Activated CD8-positive, alpha-beta memory T cell treated with anti-CD3 and anti-CD28 coated beads, Interleukin-2, amount 50 U/mL, for 1 hour (primary cell): ENCODE measurements around the gene OCEL1.

Experiments used
- DNase-seq: peaks from one replicate; pipeline ENCODE4 v3.0.0-alpha.2; 2020; ENCODE audit errors: extremely low read depth

The OCEL1 gene

GRCh38 chr19:17237747-17238706 is 12.0 kb downstream of the OCEL1 start:
- DNase-seq = no peak

- no peak for DNase-seq
Observed at GRCh38 chr19:17240062-17240752, 14.2 kb downstream of the OCEL1 start.

GRCh38 chr19:17240826-17241399 is 14.9 kb downstream of the OCEL1 start:
- DNase-seq = no peak

GRCh38 chr19:17242431-17243208 is 16.6 kb downstream of the OCEL1 start:
- no peak for DNase-seq

- DNase-seq = no peak
Observed at GRCh38 chr19:17243211-17243829, 17.3 kb downstream of the OCEL1 start.

- no peak for DNase-seq
Observed at GRCh38 chr19:17243830-17244617, 18.0 kb downstream of the OCEL1 start.

- DNase-seq = no peak
Observed at GRCh38 chr19:17244618-17245534, 18.9 kb downstream of the OCEL1 start.

GRCh38 chr19:17245535-17245984 is 19.5 kb downstream of the OCEL1 start, which contains the start of gene NR2F6:
Gene NR2F6 (minus strand): TSS chr19:17245919. CDS start chr19:17245220, 699 bp downstream.
- DNase-seq = no peak

- DNase-seq = no peak
Observed at GRCh38 chr19:17246681-17247425, 20.8 kb downstream of the OCEL1 start.

- DNase-seq = no peak
Observed at GRCh38 chr19:17248011-17248776, 22.2 kb downstream of the OCEL1 start.

GRCh38 chr19:17249887-17250548 is 24.0 kb downstream of the OCEL1 start:
- DNase-seq = no peak

GRCh38 chr19:17254636-17255035 is 28.6 kb downstream of the OCEL1 start:
- DNase-seq = no peak

- no peak for DNase-seq
Observed at GRCh38 chr19:17255150-17255621, 29.2 kb downstream of the OCEL1 start.

GRCh38 chr19:17256130-17256529 is 30.1 kb downstream of the OCEL1 start:
- DNase-seq = no peak

- DNase-seq = no peak
Observed at GRCh38 chr19:17259118-17259780, 33.2 kb downstream of the OCEL1 start.

- DNase-seq = no peak
Observed at GRCh38 chr19:17259934-17260333, 33.9 kb downstream of the OCEL1 start.
